SK-N-SH treated with all-trans-retinoic acid at 6 μM for 48 hours (cell line): Measurements from ENCODE around the gene CD68.

Experiments
- ATAC-seq: fragments of 200-7000 bp; cut with Tn5 transposase; 3 replicates; pipeline ENCODE4 v1.9.1; 2020; ENCODE audit warnings: mild to moderate bottlenecking, moderate library complexity
- ARNTL ChIP-seq: fragments of 450-650 bp; formaldehyde crosslinking; IDR thresholded peaks from 2 replicates; pipeline ENCODE4 v1.5.0; 2020; ENCODE audit warnings: low read depth, mild to moderate bottlenecking, moderate library complexity, borderline replicate concordance
- BACH2 ChIP-seq: fragments of 250-450 bp; sonication (Bioruptor Pico); IDR thresholded peaks from 2 replicates; pipeline ENCODE4 v1.9.0; 2021; ENCODE audit warnings: mild to moderate bottlenecking, borderline replicate concordance
- CSDC2 ChIP-seq: fragments of 250-450 bp; sonication (Bioruptor Pico); IDR thresholded peaks from 2 replicates; pipeline ENCODE4 v1.5.0; 2020; ENCODE audit warnings: mild to moderate bottlenecking, moderate library complexity
- ESRRG ChIP-seq: fragments of 250-450 bp; sonication (Bioruptor Pico); IDR thresholded peaks from 2 replicates; pipeline ENCODE4 v1.6.1; 2021; ENCODE audit warnings: mild to moderate bottlenecking
- GLIS3 ChIP-seq: fragments of 250-450 bp; sonication (Bioruptor Pico); IDR thresholded peaks from 2 replicates; pipeline ENCODE4 v1.5.0; 2020; ENCODE audit warnings: mild to moderate bottlenecking, moderate library complexity
- ISL1 ChIP-seq: fragments of 250-450 bp; sonication (Bioruptor Pico); IDR thresholded peaks from 2 replicates; pipeline ENCODE4 v2.1.2; 2022; ENCODE audit warnings: mild to moderate bottlenecking, moderate library complexity
- OSR1 ChIP-seq: fragments of 250-450 bp; sonication (Bioruptor Pico); IDR thresholded peaks from 2 replicates; pipeline ENCODE4 v1.8.0; 2022; ENCODE audit warnings: moderate library complexity, mild to moderate bottlenecking, inconsistent platforms
- PATZ1 ChIP-seq: fragments of 250-450 bp; sonication (Bioruptor Pico); IDR thresholded peaks from 2 replicates; pipeline ENCODE4 v1.8.0; 2020; ENCODE audit warnings: mild to moderate bottlenecking, moderate library complexity, borderline replicate concordance
- PPARA ChIP-seq: fragments of 250-450 bp; sonication (Bioruptor Pico); IDR thresholded peaks from 2 replicates; pipeline ENCODE4 v1.5.0; 2020; ENCODE audit warnings: mild to moderate bottlenecking, borderline replicate concordance
- RARB ChIP-seq: fragments of 250-450 bp; sonication (Bioruptor Pico); IDR thresholded peaks from 2 replicates; pipeline ENCODE4 v1.8.0; 2021; ENCODE audit warnings: mild to moderate bottlenecking, moderate library complexity
- SNAI2 ChIP-seq: fragments of 250-450 bp; sonication (Bioruptor Pico); IDR thresholded peaks from 2 replicates; pipeline ENCODE4 v1.5.0; 2020; ENCODE audit warnings: mild to moderate bottlenecking, moderate library complexity
- TCF4 ChIP-seq: fragments of 250-450 bp; sonication (Bioruptor Pico); IDR thresholded peaks from 2 replicates; pipeline ENCODE4 v1.8.0; 2021; ENCODE audit warnings: mild to moderate bottlenecking, moderate library complexity, borderline replicate concordance
- TOX ChIP-seq: fragments of 250-450 bp; sonication (Bioruptor Pico); IDR thresholded peaks from 2 replicates; pipeline ENCODE4 v1.8.0; 2021; ENCODE audit warnings: mild to moderate bottlenecking, moderate library complexity, borderline replicate concordance
- TSHZ2 ChIP-seq: fragments of 250-450 bp; sonication (Bioruptor Pico); IDR thresholded peaks from 2 replicates; pipeline ENCODE4 v1.5.0; 2020; ENCODE audit warnings: mild to moderate bottlenecking, moderate library complexity
- ZC3H10 ChIP-seq: fragments of 250-450 bp; sonication (Bioruptor Pico); IDR thresholded peaks from 2 replicates; pipeline ENCODE4 v1.5.1; 2021; ENCODE audit warnings: mild to moderate bottlenecking, moderate library complexity
- ZFP3 ChIP-seq: fragments of 250-450 bp; sonication (Bioruptor Pico); IDR thresholded peaks from 2 replicates; pipeline ENCODE4 v1.5.0; 2020; ENCODE audit warnings: mild to moderate bottlenecking, moderate library complexity
- ZFP30 ChIP-seq: fragments of 450-650 bp; formaldehyde crosslinking; IDR thresholded peaks from 2 replicates; pipeline ENCODE4 v1.5.0; 2022; ENCODE audit warnings: mild to moderate bottlenecking, moderate library complexity
- ZNF565 ChIP-seq: fragments of 450-650 bp; formaldehyde crosslinking; conservative IDR thresholded peaks from 2 replicates; pipeline ENCODE4 v1.5.0; 2020; ENCODE audit warnings: low read depth, mild to moderate bottlenecking, moderate library complexity
- ZNF70 ChIP-seq: fragments of 450-650 bp; formaldehyde crosslinking; IDR thresholded peaks from 2 replicates; pipeline ENCODE4 v1.5.0; 2020; ENCODE audit warnings: mild to moderate bottlenecking, moderate library complexity
- ZNF8 ChIP-seq: fragments of 450-650 bp; formaldehyde crosslinking; IDR thresholded peaks from 2 replicates; pipeline ENCODE4 v1.5.0; 2020; ENCODE audit warnings: mild to moderate bottlenecking, moderate library complexity
- TF ChIP-seq, protein P1 (sequence below): fragments of 250-450 bp; sonication (Bioruptor Pico); IDR thresholded peaks from 2 replicates; pipeline ENCODE4 v1.5.1; 2021; ENCODE audit warnings: mild to moderate bottlenecking, moderate library complexity
- TF ChIP-seq, protein P2 (sequence below): fragments of 250-450 bp; sonication (Bioruptor Pico); IDR thresholded peaks from 2 replicates; pipeline ENCODE4 v1.5.1; 2020; ENCODE audit warnings: low read depth, mild to moderate bottlenecking, moderate library complexity

The CD68 gene

GRCh38 chr17:7553356-7553755 lies 26.1 kb upstream of the CD68 start:
- TF ChIP-seq RARB (no peak), ZFP3 (no peak), PATZ1 (CRISPR knock-in tag) (no peak), TCF4 (CRISPR knock-in tag) (no peak), ZNF8 (no peak), ISL1 (CRISPR knock-in tag) (no peak), SNAI2 (no peak), ARNTL (no peak), OSR1 (no peak), BACH2 (no peak)
- TF ChIP-seq, protein P1, sequence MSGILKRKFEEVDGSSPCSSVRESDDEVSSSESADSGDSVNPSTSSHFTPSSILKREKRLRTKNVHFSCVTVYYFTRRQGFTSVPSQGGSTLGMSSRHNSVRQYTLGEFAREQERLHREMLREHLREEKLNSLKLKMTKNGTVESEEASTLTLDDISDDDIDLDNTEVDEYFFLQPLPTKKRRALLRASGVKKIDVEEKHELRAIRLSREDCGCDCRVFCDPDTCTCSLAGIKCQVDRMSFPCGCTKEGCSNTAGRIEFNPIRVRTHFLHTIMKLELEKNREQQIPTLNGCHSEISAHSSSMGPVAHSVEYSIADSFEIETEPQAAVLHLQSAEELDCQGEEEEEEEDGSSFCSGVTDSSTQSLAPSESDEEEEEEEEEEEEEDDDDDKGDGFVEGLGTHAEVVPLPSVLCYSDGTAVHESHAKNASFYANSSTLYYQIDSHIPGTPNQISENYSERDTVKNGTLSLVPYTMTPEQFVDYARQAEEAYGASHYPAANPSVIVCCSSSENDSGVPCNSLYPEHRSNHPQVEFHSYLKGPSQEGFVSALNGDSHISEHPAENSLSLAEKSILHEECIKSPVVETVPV (CRISPR knock-in tag): no peak
- TF ChIP-seq, protein P2, sequence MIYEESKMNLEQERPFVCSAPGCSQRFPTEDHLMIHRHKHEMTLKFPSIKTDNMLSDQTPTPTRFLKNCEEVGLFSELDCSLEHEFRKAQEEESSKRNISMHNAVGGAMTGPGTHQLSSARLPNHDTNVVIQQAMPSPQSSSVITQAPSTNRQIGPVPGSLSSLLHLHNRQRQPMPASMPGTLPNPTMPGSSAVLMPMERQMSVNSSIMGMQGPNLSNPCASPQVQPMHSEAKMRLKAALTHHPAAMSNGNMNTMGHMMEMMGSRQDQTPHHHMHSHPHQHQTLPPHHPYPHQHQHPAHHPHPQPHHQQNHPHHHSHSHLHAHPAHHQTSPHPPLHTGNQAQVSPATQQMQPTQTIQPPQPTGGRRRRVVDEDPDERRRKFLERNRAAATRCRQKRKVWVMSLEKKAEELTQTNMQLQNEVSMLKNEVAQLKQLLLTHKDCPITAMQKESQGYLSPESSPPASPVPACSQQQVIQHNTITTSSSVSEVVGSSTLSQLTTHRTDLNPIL: no peak
- no peak for ATAC-seq

DNA sequence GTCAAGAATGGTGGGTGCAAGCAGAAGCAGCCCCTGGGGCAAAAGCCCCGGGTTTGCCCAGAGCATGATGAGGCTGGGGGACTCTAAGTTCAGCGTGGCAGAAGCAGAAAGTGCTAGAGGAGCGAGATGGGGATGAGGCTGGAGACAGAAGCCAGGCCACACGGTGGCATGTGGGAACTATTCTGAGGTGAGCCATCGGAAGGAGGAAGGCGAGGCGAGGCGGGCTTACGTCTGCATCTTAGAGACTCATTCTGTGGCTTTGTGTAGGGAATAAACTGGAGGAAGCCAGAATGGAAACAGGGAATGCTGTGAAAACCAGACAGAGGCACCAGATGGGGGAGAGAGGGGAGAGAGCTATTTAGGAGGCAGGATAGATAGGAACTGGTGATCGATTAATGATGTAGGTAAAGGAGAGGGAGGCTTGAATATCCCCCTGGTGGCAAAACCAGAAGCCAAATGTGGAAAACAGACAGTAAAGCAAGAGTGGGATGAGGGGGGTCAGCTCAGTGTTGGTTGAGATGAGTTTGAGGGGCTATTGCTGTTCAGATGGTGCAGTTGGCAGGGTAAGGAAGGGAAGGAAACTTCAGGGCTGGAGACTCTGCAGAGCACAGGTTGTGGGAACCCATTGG lies 24.0 kb upstream of the CD68 start:
- ATAC-seq: no peak
- TF ChIP-seq SNAI2: no peak
- TF ChIP-seq CSDC2 (CRISPR knock-in tag): no peak
- TF ChIP-seq TOX (CRISPR knock-in tag): no peak
- TF ChIP-seq ZC3H10: no peak
- TF ChIP-seq, protein P1 (CRISPR knock-in tag): no peak
- no peak for TF ChIP-seq TCF4 (CRISPR knock-in tag)
- no peak for TF ChIP-seq ZNF70 (CRISPR knock-in tag)
- TF ChIP-seq ZFP3: no peak
- no peak for TF ChIP-seq GLIS3 (CRISPR knock-in tag)
- no peak for TF ChIP-seq PATZ1 (CRISPR knock-in tag)
- no peak for TF ChIP-seq ZNF565 (CRISPR knock-in tag)

DNA sequence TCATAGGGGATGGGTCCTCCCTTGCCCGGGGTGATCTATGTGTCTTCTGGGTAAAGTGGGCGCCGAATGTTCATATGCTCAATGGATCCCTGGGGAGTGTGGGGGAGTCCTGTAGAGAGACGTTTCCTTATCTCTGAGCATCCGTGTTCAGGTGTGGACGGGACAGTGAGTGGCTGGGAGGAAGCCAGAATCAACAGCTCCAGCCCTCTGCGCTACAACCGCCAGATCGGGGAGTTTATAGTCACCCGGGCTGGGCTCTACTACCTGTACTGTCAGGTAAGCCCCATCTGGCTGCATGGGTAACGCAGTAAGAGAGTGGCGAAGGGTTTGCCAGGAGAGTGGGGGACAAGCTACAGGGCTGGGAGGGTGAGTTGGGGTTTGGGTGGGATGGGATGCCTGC lies 22.8 kb upstream of the CD68 start:
- TF ChIP-seq TSHZ2 (CRISPR knock-in tag) (no peak), OSR1 (no peak), ZNF70 (CRISPR knock-in tag) (no peak), GLIS3 (CRISPR knock-in tag) (no peak), ZFP30 (CRISPR knock-in tag) (no peak), ZFP3 (no peak), ESRRG (no peak), CSDC2 (CRISPR knock-in tag) (no peak), PPARA (CRISPR knock-in tag) (no peak)
- TF ChIP-seq, protein P2: no peak
- ATAC-seq: no peak
